HepG2 (cell line): ENCODE measurements around the gene C12orf43. TPM values are rescaled to one million over a fixed set of nuclear protein-coding genes. Genes with fewer than 3 reads are reported as not detected.

Source experiments
- ARNTL ChIP-seq: sonication (generic); formaldehyde crosslinking; IDR thresholded peaks from 2 replicates; pipeline ENCODE4 v1.4.0; 2020; ENCODE audit warnings: mild to moderate bottlenecking, missing genetic modification reagents
- FOXK1 ChIP-seq: sonication (generic); formaldehyde crosslinking; IDR thresholded peaks from 2 replicates; pipeline ENCODE4 v1.4.0; 2020; ENCODE audit warnings: low read depth, missing genetic modification reagents, borderline replicate concordance
- IKZF5 ChIP-seq: IDR thresholded peaks from 2 replicates; pipeline ENCODE4 v1.6.1; 2018; ENCODE audit warnings: missing genetic modification reagents, mild to moderate bottlenecking, missing compliant biosample characterization
- ISX ChIP-seq: sonication (generic); formaldehyde crosslinking; conservative IDR thresholded peaks from 2 replicates; pipeline ENCODE4 v1.5.0; 2020; ENCODE audit warnings: missing genetic modification reagents
- KDM5B ChIP-seq: sonication (generic); formaldehyde crosslinking; IDR thresholded peaks from 2 replicates; pipeline ENCODE4 v1.4.0; 2020; ENCODE audit warnings: missing genetic modification reagents, mild to moderate bottlenecking, borderline replicate concordance
- NONO ChIP-seq, 2 experiments: fragments of 450-650 bp in 1 of 2; sonication (generic) in 1 of 2; formaldehyde crosslinking in 1 of 2; IDR thresholded peaks in 1 of 2; conservative IDR thresholded peaks in 1 of 2; 2 replicates each; pipeline versions ENCODE4 v1.6.1 to v1.8.0; 2017 to 2022; ENCODE audit warnings: mild to moderate bottlenecking in 1 of 2, missing genetic modification reagents in 1 of 2, moderate library complexity in 1 of 2
- PHF21A ChIP-seq: sonication (generic); formaldehyde crosslinking; IDR thresholded peaks from 2 replicates; pipeline ENCODE4 v1.5.0; 2020; ENCODE audit warnings: mild to moderate bottlenecking, missing genetic modification reagents
- SMARCC2 ChIP-seq: fragments of 450-650 bp; IDR thresholded peaks from 2 replicates; pipeline ENCODE4 v1.6.1; 2017; ENCODE audit warnings: antibody characterized with exemption, mild to moderate bottlenecking
- WIZ ChIP-seq: sonication (generic); formaldehyde crosslinking; IDR thresholded peaks from 2 replicates; pipeline ENCODE4 v1.5.1; 2020; ENCODE audit warnings: mild to moderate bottlenecking, missing genetic modification reagents
- YEATS2 ChIP-seq: sonication (generic); formaldehyde crosslinking; IDR thresholded peaks from 2 replicates; pipeline ENCODE4 v1.4.0; 2020; ENCODE audit warnings: missing genetic modification reagents, borderline replicate concordance
- ZBTB42 ChIP-seq: sonication (generic); formaldehyde crosslinking; IDR thresholded peaks from 2 replicates; pipeline ENCODE4 v1.5.0; 2020; ENCODE audit warnings: mild to moderate bottlenecking, missing genetic modification reagents
- ZNF143 ChIP-seq: sonication (generic); formaldehyde crosslinking; IDR thresholded peaks from 2 replicates; pipeline ENCODE4 v1.4.0; 2020; ENCODE audit warnings: missing genetic modification reagents
- ZNF703 ChIP-seq: sonication (generic); formaldehyde crosslinking; IDR thresholded peaks from 2 replicates; pipeline ENCODE4 v1.5.1; 2020; ENCODE audit warnings: missing genetic modification reagents, mild to moderate bottlenecking, moderate library complexity, borderline replicate concordance
- ZNF713 ChIP-seq: sonication (generic); formaldehyde crosslinking; IDR thresholded peaks from 2 replicates; pipeline ENCODE4 v1.4.0; 2020; ENCODE audit warnings: mild to moderate bottlenecking, missing genetic modification reagents
- polyA plus RNA-seq, 8 experiments: library from polyadenylated mRNA; depleted of rRNA in 3 of 8; stranded (reverse) in 7 of 8; unstranded in 1 of 8; fragments of >200 nt; fragmentation: Illumina TruSeq in 4 of 8; extraction: Trizol in 4 of 8; gene quantifications; 2 replicates each; pipeline versions ENCODE4 v1.2.1 to v1.2.3, GENCODE V29; 2011 to 2016; ENCODE audit warnings: low read depth in 4 of 8, missing spikeins in 1 of 8, mixed read lengths in 1 of 8; ENCODE audit not compliant: insufficient read depth in 1 of 8
- total RNA-seq, 5 experiments: library from RNA; depleted of rRNA; stranded (reverse); fragments of >200 nt; fragmentation: Illumina TruSeq; extraction: Trizol; gene quantifications; 2 replicates each; pipeline ENCODE4 v1.2.3, GENCODE V29; 2016; ENCODE audit warnings: low read depth in 1 of 5
- TF ChIP-seq, protein P1 (sequence below): sonication (generic); formaldehyde crosslinking; IDR thresholded peaks from 2 replicates; pipeline ENCODE4 v1.5.1; 2020; ENCODE audit warnings: mild to moderate bottlenecking, missing genetic modification reagents, moderate library complexity
- TF ChIP-seq, protein P2 (sequence below): sonication (generic); formaldehyde crosslinking; IDR thresholded peaks from one replicate; pipeline ENCODE4 v1.5.1; 2020; ENCODE audit warnings: mild to moderate bottlenecking, missing genetic modification reagents; ENCODE audit errors: not compliant biosample characterization

C12orf43 gene
- total and polyA plus RNA-seq, 2 of the 13 experiments (the other 11 are each of a cell fraction or from before 2014, with no cell fraction given), result 7.9 to 11.1 TPM

DNA sequence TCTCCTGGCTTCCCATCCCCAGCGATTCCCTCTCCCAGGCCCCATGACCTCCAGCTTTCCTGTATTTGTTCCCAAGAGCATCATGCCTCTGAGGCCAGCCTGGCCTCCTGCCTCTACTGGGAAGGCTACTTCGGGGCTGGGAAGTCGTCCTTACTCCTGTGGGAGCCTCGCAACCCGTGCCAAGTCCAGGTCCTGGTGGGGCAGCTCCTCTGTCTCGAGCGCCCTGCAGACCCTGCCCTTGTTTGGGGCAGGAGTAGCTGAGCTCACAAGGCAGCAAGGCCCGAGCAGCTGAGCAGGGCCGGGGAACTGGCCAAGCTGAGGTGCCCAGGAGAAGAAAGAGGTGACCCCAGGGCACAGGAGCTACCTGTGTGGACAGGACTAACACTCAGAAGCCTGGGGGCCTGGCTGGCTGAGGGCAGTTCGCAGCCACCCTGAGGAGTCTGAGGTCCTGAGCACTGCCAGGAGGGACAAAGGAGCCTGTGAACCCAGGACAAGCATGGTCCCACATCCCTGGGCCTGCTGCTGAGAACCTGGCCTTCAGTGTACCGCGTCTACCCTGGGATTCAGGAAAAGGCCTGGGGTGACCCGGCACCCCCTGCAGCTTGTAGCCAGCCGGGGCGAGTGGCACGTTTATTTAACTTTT is 14.3 kb downstream of the C12orf43 start (continued):
- TF ChIP-seq ZNF713 (CRISPR knock-in tag) (no peak), PHF21A (CRISPR knock-in tag) (no peak), ISX (CRISPR knock-in tag) (no peak), ZNF703 (CRISPR knock-in tag) (no peak), ARNTL (CRISPR knock-in tag) (no peak), ZNF143 (no peak), YEATS2 (CRISPR knock-in tag) (no peak), FOXK1 (CRISPR knock-in tag) (no peak), SMARCC2 (no peak), IKZF5 (CRISPR knock-in tag) (no peak), NONO (IDR thresholded peaks at IDR 0.05) (no peak), NONO (CRISPR knock-in tag; conservative IDR thresholded peaks at IDR 0.05) (0 out of 2 replicates have a peak, but pooled peaks have one; percentile 18), ZBTB42 (no peak), WIZ (CRISPR knock-in tag) (no peak), KDM5B (no peak)
- TF ChIP-seq, protein P1, sequence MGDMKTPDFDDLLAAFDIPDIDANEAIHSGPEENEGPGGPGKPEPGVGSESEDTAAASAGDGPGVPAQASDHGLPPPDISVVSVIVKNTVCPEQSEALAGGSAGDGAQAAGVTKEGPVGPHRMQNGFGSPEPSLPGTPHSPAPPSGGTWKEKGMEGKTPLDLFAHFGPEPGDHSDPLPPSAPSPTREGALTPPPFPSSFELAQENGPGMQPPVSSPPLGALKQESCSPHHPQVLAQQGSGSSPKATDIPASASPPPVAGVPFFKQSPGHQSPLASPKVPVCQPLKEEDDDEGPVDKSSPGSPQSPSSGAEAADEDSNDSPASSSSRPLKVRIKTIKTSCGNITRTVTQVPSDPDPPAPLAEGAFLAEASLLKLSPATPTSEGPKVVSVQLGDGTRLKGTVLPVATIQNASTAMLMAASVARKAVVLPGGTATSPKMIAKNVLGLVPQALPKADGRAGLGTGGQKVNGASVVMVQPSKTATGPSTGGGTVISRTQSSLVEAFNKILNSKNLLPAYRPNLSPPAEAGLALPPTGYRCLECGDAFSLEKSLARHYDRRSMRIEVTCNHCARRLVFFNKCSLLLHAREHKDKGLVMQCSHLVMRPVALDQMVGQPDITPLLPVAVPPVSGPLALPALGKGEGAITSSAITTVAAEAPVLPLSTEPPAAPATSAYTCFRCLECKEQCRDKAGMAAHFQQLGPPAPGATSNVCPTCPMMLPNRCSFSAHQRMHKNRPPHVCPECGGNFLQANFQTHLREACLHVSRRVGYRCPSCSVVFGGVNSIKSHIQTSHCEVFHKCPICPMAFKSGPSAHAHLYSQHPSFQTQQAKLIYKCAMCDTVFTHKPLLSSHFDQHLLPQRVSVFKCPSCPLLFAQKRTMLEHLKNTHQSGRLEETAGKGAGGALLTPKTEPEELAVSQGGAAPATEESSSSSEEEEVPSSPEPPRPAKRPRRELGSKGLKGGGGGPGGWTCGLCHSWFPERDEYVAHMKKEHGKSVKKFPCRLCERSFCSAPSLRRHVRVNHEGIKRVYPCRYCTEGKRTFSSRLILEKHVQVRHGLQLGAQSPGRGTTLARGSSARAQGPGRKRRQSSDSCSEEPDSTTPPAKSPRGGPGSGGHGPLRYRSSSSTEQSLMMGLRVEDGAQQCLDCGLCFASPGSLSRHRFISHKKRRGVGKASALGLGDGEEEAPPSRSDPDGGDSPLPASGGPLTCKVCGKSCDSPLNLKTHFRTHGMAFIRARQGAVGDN (CRISPR knock-in tag), result peak; percentile 24; the same call in 1 of the 2 replicates
- TF ChIP-seq, protein P2, sequence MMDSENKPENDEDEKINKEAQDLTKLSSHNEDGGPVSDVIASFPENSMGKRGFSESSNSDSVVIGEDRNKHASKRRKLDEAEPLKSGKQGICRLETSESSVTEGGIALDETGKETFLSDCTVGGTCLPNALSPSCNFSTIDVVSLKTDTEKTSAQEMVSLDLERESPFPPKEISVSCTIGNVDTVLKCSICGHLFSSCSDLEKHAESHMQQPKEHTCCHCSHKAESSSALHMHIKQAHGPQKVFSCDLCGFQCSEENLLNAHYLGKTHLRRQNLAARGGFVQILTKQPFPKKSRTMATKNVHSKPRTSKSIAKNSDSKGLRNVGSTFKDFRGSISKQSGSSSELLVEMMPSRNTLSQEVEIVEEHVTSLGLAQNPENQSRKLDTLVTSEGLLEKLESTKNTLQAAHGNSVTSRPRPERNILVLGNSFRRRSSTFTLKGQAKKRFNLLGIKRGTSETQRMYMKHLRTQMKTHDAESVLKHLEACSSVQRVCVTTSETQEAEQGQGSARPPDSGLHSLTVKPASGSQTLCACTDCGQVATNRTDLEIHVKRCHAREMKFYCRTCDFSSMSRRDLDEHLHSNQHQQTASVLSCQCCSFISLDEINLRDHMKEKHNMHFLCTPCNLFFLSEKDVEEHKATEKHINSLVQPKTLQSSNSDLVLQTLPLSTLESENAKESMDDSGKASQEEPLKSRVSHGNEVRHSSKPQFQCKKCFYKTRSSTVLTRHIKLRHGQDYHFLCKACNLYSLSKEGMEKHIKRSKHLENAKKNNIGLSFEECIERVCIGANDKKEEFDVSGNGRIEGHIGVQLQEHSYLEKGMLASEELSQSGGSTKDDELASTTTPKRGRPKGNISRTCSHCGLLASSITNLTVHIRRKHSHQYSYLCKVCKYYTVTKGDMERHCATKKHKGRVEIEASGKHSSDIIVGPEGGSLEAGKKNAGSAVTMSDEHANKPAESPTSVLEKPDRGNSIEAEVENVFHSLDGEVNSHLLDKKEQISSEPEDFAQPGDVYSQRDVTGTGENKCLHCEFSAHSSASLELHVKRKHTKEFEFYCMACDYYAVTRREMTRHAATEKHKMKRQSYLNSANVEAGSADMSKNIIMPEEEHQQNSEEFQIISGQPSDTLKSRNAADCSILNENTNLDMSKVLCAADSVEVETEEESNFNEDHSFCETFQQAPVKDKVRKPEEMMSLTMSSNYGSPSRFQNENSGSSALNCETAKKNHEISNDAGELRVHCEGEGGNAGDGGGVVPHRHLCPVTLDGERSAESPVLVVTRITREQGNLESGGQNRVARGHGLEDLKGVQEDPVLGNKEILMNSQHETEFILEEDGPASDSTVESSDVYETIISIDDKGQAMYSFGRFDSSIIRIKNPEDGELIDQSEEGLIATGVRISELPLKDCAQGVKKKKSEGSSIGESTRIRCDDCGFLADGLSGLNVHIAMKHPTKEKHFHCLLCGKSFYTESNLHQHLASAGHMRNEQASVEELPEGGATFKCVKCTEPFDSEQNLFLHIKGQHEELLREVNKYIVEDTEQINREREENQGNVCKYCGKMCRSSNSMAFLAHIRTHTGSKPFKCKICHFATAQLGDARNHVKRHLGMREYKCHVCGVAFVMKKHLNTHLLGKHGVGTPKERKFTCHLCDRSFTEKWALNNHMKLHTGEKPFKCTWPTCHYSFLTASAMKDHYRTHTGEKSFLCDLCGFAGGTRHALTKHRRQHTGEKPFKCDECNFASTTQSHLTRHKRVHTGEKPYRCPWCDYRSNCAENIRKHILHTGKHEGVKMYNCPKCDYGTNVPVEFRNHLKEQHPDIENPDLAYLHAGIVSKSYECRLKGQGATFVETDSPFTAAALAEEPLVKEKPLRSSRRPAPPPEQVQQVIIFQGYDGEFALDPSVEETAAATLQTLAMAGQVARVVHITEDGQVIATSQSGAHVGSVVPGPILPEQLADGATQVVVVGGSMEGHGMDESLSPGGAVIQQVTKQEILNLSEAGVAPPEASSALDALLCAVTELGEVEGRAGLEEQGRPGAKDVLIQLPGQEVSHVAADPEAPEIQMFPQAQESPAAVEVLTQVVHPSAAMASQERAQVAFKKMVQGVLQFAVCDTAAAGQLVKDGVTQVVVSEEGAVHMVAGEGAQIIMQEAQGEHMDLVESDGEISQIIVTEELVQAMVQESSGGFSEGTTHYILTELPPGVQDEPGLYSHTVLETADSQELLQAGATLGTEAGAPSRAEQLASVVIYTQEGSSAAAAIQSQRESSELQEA (CRISPR knock-in tag), result no peak
